Stimulated activated CD4-positive, alpha-beta T cell treated with anti-CD3 and anti-CD28 coated beads, Interleukin-4, amount 100 ng/mL, for 48 hours (primary cell): Measurements from ENCODE around the gene BRI3BP.
"Not testable (repeated sequence)": the region's sequence is repeated elsewhere in the genome, so short reads cannot be mapped to it uniquely, and the experiment has no call there.

Experiments used
- DNase-seq, 2 donors: peaks; one replicate each; pipeline ENCODE4 v3.0.0-alpha.2; 2020; ENCODE audit warnings: low read depth in 2 of 2

Gene BRI3BP

DNA sequence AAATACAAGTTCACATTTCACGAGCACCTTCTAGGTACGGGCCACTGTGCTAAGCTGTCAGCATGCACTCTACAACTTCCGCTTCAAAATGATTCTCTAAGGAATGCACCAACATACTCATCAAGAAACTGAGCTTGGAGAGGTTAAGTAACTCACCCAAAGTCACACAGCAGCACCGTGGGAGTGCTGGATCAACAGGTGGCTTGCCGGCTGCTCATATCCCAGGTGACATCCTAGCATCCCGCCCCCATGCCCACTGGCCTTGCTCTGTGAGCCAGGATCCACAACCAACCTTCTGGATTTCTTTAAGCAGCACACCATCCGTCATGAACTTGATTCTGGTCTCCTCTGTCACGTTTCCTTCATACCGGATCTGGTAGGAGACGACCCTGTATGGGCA lies 21.2 kb upstream of the BRI3BP start:
- no peak for DNase-seq

DNA sequence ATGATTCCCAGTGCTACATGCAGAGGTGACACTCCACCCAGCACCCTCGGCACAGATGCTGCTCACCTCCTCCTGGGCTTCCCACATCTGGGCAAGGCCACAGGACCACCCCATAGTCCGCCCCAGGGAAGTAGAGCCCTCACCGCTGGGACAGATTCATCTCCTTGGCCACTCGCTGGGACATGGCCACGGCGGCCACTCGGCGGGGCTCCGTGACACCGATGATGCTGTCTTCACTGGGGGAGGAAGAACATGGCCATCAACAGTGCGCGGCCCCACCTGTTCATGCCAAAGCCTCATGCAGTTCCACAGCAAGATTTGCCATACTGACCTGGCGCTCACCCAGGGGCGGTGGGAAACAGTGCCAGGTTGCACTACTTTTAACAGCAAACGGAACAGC lies 18.2 kb upstream of the BRI3BP start:
- no peak for DNase-seq

DNA sequence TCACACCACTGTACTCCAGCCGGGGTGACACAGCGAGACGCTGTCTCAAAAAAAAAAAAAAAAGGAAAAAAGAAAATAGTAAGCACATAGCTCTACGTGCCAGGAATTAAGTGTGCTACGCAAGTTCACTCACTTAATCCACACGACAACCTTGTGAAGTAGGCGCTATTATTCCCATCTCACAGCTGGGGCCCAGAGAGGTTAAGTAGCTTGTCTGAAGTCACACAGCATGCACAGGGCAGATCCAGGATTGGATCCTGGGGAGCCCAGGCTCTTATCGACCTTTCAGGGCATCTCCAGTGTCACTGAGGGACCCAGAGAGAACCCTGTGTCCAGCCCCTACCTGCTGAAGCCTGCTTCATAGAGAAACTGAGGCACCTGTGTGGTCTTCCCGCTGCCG lies 16.4 kb upstream of the BRI3BP start:
- no peak for DNase-seq

DNA sequence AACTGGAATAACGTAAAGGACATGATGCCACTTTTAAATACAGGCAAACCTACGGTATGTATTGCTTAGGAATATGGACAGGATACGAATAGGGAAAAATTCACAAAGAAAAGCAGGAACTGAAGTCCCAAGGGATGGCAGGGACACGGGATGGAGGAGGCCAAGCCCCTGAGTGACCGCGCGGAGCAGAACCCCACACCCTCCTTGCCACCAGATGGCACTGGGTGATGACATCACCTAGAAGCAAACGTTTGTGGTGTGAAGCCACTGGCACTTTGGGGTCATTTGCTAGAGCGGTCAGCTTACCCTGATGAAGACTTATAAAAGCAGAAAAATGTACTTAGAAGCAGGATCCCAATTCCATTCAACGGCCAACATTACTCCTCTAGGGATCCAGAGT lies 13.9 kb upstream of the BRI3BP start:
- no peak for DNase-seq

DNA sequence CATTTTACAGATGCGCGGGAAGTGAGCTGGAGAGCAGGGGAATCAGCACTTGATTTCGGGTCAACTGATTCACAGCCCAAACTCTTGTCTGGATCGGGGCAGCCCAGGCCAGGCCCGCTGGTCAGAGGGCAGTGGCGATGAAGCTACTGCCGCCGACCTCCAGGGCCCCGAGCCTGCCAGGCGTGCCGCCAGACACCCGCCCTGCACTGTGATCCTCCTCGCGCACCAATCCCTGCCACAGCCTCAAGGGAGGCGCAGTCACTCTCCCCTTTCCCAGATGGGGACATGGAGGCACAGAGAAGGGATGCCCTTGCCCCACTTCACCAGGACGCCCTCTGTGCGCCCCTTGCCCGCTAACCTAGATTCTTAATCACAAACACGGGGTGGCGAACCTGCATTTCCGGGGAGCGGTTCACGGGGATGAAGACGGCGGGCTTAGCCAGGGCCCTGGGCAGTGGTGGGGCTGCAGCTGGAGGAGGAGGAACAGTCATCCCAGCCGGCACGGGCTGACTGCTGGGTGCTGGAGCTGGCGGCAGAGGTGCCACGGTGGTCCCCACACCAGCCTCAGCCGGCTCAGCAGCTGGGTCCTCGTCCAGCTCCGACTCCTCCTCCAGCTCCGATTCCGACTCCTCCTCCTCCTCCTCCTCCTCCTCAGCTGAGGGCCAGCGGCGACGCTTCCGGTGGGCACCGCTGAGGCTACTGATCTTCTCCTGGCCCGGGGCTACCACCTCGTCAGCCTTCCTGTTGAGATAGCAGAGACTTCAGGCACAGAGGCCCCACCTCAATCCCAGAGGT lies 13.2 kb upstream of the BRI3BP start:
- DNase-seq, result no peak

DNA sequence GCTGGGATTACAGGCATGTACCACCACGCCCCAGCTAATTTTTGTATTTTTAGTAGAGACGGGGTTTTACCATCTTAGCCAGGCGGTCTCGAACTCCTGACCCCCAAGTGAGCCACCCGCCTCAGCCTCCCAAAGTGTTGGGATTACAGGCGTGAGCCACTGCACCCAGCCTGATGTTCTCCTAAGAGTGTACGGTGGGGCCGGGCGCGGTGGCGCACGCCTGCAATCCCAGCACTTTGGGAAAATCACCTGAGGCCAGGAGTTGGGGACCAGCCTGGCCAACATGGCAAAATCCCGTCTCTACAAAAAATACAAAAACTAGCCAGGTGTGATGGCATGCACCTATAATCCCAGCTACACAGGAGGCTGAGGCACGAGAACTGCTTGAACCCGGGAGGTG lies 6.6 kb upstream of the BRI3BP start:
- not testable (repeated sequence) for DNase-seq

DNA sequence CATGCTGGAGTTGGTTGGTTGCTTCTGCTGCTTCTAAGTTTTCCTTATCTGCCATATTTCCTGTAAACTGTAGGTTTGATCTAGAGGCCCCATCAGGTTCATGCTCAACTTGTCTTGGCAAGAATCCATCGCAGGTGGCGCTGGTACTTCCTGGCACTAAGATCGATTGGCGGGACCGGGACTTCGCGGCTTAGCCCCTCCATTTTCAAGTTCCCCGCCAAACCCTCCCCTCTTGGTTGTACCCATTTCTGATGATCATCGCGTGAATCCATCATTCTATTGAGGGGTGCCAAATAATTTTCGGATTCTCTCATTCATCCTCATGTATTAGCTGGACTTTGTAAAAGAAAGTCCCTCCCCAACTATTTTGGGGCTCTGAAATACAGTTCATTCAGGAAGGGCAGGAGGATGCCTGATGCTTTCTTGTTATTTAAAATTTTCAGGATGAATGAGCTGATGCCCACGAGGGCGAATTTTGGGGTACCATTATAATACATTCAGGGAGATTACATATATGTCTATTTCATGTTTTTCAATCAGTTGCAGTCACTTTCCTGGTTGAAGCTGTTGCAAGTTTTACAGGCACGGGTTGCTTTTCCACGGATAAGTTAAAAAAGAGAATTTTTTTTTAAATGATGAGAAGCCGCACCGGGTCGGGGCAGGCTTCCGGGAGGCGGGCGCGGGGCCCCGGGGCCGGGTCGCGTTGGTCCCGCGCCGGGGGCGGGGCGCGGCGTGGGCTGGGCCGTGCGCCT lies 395 bp upstream of the BRI3BP start:
- peak; percentile 73 to 80 for DNase-seq

DNA sequence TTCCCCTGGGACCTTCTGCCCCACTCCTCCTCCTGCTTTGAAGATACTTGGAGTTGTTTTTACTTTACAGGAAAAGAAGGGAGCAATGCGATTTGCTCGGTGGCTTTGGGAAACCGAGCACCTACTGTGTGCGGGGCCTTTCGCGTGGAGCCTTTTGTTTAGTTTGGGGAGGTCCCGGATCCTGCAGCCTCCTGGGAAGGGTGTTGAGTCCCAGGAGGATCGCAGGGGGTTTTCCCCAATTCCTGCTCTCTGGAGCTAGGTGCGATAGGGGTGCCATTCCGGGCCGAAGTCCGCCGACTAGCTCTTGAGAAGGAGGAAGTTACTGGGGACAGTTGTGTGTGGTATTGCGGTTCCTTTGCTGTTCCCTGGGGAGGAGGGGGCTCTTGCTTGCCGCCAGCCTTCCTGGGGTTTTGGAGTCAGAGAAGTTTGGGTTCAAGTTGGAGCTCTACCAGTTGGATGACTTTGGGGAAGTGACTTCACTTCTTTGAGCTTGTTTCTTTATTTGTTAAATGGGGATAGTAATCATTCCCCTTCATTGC lies 1.1 kb downstream of the BRI3BP start:
- no peak for DNase-seq

DNA sequence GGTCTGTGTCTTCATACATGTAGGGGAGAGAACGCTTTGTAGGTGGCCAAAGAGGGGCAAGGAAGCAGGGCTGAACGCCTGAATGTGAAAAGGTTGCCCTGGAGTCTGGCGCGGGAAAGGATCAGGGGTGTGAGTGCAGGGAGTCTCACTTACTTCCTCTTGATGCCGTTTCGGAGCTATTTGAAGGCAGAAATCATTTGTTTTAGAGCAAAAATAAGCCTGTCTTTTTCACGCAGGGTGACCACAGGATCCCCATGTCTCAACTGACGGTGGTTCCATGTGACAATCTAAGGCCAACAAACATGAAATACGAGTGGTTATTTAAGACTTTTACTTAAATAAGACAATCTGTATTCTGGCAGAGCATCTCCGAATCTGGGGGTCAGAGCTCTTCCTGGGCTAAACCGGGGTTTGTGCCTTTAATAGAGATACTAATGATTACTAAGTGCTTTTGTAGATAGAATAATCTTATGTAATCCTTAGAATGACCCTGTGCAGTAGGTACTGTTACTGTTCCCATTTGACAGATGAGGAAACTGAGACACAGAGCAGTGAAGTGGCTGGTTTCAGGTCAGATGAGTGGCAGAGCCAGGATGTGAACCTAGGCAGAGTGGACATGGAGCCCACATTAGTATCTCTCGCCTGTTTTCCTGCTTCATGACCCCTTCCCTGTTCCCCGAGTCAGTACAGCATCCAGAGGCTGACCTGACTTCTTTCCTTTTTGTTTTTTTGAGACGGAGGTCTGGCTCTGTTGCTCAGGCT lies 1.9 kb downstream of the BRI3BP start:
- DNase-seq, result no peak

DNA sequence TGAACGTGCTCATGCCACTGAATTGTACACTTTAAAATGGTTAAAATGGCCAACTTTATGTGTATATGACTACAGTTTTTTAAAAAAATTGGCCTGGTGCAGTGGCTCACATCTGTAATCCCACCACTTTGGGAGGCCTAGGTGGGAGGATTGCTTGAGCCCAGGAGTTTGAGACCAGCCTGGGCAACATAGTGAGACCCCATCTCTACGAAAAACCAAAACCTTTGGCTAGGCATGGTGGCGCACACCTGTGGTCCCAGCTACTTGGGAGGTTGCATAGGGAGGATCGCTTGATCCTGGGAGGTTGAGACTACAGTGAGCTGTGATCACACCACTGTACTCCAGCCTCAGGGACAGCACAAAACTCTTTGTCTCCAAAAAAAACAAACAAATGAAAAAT lies 5.3 kb downstream of the BRI3BP start:
- DNase-seq, result no peak

DNA sequence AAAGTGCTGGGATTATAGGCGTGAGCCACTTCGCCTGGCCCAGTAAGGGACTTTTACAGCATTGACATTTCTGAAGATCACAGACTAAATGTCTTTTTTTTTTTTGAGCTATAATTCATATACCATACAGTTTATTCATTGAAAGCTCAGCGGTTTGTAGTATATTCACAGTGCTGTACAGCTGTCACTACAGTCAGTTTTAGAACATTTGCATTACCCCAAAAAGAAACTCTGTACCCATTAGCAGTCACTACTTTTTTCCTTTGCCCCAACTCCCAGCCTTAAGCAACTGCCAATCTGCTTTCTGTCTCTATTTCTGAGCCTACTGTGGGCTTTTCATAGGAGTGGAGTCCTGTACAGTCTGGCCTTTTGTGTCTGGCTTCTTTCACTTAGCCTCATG lies 8.2 kb downstream of the BRI3BP start:
- no peak for DNase-seq

DNA sequence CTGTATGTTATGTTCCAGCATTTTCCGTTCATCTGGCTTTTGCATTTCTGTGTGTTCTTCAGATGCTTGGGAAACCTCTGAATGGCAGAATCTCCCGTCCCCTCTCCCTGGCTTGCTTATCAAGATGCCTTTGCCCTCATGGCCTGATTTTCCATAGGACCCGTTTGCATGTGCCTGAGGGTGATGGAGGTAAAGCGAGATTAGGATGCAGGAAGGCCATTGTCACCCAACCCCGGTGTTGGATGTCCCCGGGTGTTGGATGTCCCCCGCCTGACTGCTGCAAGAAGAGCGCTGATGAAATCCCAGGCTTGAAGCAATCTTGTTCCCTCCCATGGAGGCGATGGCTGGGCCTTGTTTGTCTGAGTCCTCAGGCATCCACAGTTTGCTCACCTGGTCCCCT lies 9.6 kb downstream of the BRI3BP start:
- DNase-seq, result no peak

DNA sequence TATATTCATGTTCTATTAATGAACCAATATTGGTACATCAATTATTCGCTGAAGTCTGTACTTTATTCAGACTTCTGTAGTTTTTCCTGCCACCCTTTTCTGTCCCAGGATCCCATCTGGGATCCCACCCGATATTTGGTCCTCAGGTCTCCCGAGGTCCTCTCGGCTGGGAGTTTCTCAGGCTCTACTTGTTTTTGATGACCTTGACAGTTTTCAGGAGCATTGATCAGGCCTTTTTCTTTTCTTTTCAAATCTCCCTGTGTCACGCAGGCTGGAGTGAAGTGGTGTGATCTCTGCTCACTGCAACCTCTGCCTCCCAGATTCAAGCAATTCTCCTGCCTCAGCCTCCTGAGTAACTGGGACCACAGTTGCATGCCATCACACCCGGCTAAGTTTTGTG lies 11.2 kb downstream of the BRI3BP start:
- no peak for DNase-seq

DNA sequence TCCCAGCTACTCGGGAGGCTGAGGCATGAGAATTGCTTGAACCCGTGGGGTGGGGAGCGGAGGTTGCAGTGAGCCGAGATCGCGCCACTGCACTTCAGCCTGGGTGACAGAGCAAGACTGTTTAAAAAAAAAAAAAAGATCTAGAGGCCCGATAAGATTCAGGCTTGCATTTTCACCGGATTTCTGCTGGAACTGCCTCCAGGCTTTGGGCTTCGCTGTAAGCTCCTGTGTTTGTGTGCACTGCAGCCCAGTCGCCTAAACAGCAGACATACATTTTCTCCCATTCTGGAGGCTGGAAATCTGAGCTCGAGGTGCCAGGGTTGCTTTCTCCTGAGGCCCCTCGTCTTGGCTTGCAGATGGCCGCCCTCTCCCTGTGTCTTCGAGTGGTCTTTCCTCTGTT lies 12.2 kb downstream of the BRI3BP start:
- DNase-seq, result no peak

DNA sequence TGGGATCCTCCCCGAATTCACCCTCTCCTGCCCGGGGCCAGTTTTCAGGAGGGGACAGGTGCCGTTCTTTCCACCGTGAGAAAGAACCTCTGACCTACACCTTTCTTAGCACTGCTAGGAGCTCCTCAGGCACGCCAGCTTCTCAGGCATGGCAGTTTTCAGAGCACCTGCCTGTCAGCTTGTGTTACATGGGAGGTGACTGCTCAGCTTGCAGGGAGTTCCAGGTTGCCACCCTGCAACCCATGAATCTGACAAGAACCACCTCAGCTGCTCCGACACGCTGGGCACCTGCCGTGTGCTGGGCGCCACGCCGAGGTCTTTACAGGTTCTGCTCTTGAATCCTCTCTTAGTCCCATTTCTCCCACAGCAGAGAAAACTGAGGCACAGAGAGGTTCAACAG lies 12.9 kb downstream of the BRI3BP start:
- DNase-seq, result no peak

DNA sequence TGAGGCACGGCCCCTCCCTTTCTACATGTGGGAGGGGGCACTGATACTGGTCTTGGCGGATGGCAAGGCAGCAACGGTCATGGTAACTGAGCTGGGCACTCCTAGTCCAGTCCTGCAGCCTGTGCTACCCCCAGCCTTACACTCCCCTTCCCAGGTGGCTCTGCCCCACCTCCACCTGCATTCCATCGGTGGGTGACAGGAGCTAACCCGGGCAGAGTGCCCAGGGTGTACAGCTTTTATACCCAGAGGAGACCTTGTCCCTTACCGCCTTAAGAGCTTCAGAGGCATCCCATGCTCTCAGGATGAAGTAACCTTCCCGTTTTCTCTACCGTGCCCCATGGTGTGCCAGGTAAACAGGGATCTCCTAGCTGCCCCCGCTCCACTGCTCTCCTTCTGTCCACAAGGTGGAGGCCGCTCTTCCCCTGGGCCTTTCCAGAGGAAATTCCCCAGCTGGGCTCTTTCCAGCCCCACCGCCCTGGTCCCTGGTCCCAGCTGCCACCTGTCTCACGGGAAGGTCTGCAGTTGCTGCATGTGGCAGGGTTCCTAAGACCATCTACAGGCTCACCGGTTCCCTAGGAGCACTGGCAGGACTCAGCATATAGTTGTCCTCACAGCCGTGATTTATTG lies 20.5 kb downstream of the BRI3BP start:
- no peak for DNase-seq

DNA sequence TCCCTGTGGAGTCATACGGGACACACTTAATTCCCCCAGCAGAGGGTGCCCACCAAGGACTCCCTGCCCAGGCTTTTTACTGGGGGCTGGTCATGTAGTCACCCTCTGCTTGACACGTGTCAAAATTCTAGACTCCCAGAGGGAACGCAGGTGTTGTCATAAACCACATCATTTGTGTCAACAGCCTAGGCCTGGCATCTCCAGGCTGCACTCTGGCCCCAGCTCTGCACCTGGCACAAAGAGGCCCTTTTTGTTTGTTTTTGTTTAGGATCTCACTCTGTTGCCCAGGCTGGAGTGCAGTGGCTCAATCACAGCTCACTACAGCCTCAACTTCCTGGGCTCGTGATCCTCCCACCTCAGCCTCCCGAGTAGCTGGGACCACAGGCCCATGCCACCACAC lies 21.1 kb downstream of the BRI3BP start:
- no peak for DNase-seq

DNA sequence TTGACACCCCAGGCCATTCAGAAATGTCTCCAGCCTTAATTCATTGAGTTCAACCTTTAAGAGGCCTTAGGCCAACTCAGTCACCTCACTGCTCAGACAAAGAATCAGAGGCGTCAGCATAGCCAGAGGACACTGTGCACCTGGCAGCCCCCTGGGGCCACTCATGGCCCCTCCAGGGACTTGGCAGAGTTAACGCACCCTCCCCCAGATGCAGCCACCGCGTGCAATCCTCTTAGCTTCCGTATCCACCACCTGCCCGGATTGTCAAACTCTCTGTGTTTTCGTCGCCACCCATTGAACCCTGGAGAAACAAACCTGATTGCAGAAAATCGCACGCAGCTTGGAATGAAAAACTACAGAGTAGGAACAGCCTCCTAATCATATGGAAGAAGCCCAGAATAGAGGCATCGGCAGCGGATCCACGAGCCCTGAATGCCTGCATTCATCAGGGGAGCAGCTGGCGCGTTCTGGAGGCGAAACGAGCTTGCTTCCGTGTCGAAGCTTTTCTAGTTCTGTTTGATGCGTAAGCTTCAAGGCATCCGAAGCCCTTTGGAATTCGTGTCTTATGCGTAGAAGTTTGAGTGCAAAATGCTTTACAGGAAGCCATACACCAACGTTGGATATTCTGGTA lies 22.4 kb downstream of the BRI3BP start:
- no peak for DNase-seq

DNA sequence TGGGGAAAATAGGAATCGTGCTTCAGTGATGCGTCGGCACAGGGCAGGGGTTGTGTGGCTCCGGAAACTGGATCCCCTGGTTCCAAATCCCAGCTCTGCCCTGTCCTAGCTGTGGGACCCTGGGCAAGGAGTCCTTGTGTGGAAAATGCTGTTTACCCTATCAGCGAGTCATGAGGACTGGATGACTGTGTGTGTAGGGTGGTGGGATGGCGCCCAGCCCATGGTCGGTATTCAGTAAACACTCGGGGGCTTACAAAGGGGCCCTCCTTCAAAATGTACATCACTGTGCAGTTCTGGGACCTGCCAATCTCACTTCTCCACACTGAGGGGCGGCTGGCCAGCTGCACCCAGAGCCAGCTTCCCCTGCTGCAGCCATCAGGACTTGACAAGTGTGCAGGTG lies 24.4 kb downstream of the BRI3BP start:
- no peak for DNase-seq

DNA sequence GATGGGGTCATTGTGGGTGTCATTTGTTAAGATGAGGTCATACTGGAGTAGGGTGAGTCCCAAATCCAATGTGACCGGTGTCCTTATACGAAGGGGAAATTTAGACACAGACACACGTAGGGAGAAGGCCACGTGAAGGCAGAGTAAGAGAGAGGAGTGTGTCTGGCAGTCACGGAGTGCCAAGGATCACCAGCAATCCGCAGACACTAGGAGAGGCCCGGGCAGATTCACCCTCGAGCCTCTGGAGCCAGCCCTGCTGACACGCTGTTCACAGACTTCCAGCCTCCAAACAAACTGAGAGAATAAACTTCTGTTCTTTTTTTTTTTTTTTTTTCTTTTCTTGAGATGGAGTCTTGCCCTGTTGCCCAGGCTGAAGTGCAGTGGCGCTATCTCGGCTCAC lies 24.9 kb downstream of the BRI3BP start:
- DNase-seq, result no peak

DNA sequence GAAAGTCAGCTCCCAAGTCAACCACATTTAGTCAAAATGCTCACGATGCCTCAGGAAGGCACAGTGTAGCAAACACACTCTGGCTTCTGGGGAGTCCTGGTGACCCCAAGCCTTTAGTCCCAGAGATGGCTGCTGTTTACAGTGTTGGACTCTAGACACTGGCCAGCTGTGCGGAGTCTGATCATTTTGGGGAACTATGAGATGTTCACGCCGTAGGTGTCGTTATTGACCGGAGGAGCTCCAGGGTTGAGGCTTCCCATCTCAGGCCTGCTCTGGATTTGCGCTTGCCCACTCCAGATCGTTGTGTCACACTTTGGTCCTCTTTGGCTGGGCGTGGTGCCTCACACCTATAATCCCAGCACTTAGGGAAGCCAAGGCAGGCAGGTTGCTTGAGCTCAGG lies 27.7 kb downstream of the BRI3BP start:
- DNase-seq, result no peak

DNA sequence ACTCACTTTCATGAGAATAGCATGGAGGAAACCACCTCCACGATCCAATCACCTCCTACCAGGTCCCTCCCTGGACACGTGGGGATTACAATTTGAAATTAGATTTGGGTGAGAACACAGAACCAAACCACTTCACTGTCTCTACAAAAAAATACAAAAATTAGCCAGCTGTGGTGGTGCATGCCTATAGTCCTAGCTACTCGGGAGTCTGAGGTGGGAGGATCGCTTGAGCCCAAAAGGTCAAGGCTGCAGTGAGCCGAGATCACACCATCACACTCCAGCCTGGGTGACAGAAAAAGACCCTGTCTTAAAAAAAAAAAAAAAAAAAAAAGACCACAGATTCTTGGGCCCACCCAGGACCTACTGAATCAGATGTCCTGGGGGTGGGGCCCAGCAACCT lies 28.3 kb downstream of the BRI3BP start:
- DNase-seq, result no peak
